Kidney epithelial cell (primary cell): ENCODE data around the gene ZNF181. TPM values are rescaled to one million over a fixed set of nuclear protein-coding genes. Genes with fewer than 3 reads are reported as not detected.

ENCODE experiments used
- DNase-seq: peaks from one replicate; pipeline ENCODE4 v3.0.0-alpha.2; 2010; ENCODE audit warnings: low read depth
- H3K27me3 ChIP-seq: 2 replicates; pipeline ENCODE4 v1.6.0; 2011; ENCODE audit warnings: low read length; ENCODE audit not compliant: control insufficient read depth, insufficient read depth
- H3K36me3 ChIP-seq: 2 replicates; pipeline ENCODE4 v1.5.1; 2011; ENCODE audit warnings: low read length; ENCODE audit not compliant: control insufficient read depth, insufficient read depth
- H3K4me3 ChIP-seq: 2 replicates; pipeline ENCODE4 v1.5.1; 2011; ENCODE audit warnings: low read depth, mild to moderate bottlenecking, control low read depth, low read length
- CTCF ChIP-seq: IDR thresholded peaks from 2 replicates; pipeline ENCODE4 v1.5.1; 2011; ENCODE audit warnings: mild to moderate bottlenecking, moderate library complexity, low read length, control low read depth, inconsistent platforms; ENCODE audit not compliant: insufficient read depth, poor library complexity, severe bottlenecking
- total RNA-seq: library from RNA; depleted of rRNA; stranded (reverse); fragments of >200 nt; gene quantifications from 2 replicates; pipeline ENCODE4 v1.2.3, GENCODE V29; 2015

Gene ZNF181
- total RNA-seq, 1 donor from 2014 or later = 21.1 TPM

GRCh38 chr19:34733266-34733745, 737 bp upstream of the ZNF181 start:
- H3K36me3 ChIP-seq = peaks cover 2% of the 10 kb centered on the region
- H3K4me3 ChIP-seq = peak overlapping the region; percentile 61
- no peaks in the 10 kb centered on the region for H3K27me3 ChIP-seq
- DNase-seq = no peak
- TF ChIP-seq CTCF = no peak

DNA sequence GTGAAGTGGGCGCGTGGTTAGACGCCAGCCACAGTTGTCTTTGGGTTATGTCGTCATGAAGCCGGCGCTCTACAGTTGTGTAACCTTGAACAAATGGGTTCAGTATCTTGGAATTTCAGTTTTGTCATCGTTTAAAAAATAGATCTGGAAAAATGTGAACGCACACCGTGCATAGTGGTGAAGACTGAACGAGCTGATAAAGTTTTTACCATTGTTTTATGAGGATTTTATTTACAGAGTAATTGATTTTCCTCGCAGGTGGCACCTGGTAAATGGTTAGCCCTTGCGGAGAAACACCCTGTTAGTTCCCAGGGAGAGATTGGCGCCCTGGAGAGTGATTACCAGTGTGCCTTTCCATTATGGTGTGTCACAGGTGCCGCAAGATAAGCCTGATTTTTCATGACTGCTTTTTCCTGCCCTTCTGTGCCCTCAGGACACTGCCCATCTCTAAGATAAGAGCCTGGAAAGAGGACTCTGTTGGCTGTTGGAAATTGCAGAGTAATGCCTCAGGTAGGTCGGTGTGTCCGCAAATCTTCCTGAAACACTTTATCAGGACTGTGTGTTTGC, 577 bp downstream of the ZNF181 start:
- peaks cover 2% of the 10 kb centered on the region for H3K36me3 ChIP-seq
- DNase-seq = peak; percentile 48
- peak overlapping the region; percentile 61 for H3K4me3 ChIP-seq
- no peaks in the 10 kb centered on the region for H3K27me3 ChIP-seq
- no peak for TF ChIP-seq CTCF

DNA sequence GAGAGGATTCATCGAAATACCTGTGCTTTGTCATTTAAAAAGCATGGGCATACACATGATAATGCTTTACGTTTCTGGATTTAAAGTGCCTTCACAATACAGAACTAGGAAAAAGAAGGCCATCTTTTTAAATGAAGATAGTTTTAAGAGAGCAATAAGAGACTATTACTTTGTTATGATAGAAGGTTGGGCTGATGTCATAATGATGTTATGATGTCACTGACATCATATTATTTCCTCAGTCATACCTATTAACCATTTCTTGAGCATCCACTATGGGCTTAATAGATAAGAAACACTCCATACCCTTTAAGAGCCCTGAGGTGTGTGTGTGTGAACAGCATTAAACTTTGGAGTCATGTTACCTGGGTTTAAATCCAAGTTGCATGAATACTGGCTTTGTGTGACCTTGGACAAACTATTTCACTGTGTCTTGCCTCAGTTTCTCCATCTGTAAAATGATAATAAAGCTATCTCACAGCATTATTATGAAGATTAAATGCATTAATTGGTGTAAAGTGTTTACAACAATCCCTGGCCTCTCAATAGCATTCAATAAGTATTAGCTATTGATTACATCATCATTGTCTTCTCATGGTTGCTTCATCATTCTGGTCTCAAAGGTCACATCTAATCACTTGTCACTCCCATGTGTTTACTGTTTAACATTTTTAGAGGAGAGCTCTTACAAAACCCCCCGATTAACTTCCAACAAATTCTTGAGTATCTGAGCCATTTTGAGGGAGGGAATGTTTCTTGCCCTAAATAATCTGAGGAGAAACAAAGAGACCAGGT, 11.1 kb downstream of the ZNF181 start:
- no peaks in the 10 kb centered on the region for H3K36me3 ChIP-seq
- no peak for DNase-seq
- H3K27me3 ChIP-seq = no peaks in the 10 kb centered on the region
- TF ChIP-seq CTCF = no peak
- no peak overlapping the region for H3K4me3 ChIP-seq

GRCh38 chr19:34757441-34757840, 23.4 kb downstream of the ZNF181 start:
- H3K27me3 ChIP-seq = no peaks in the 10 kb centered on the region
- no peaks in the 10 kb centered on the region for H3K36me3 ChIP-seq
- no peak for DNase-seq
- no peak for TF ChIP-seq CTCF
- H3K4me3 ChIP-seq = no peak overlapping the region

- no peaks in the 10 kb centered on the region for H3K27me3 ChIP-seq
- TF ChIP-seq CTCF = no peak
- H3K36me3 ChIP-seq = no peaks in the 10 kb centered on the region
- no peak overlapping the region for H3K4me3 ChIP-seq
- no peak for DNase-seq
Observed at GRCh38 chr19:34759218-34759917, 25.3 kb downstream of the ZNF181 start.
